AG10803 (cell line): ENCODE data around the gene ATP6V1C2.

Experiments
- DNase-seq: peaks from one replicate; pipeline ENCODE4 v3.0.0; 2010; ENCODE audit warnings: low read depth
- H3K4me3 ChIP-seq: 2 replicates; pipeline ENCODE4 v1.5.1; 2011; ENCODE audit warnings: mild to moderate bottlenecking, low read length, control low read depth
- TF ChIP-seq, protein P1 (sequence below): conservative IDR thresholded peaks from 2 replicates; pipeline ENCODE4 v1.5.1; 2011; ENCODE audit warnings: mild to moderate bottlenecking, low read length, control low read depth, inconsistent platforms

ATP6V1C2 gene

DNA sequence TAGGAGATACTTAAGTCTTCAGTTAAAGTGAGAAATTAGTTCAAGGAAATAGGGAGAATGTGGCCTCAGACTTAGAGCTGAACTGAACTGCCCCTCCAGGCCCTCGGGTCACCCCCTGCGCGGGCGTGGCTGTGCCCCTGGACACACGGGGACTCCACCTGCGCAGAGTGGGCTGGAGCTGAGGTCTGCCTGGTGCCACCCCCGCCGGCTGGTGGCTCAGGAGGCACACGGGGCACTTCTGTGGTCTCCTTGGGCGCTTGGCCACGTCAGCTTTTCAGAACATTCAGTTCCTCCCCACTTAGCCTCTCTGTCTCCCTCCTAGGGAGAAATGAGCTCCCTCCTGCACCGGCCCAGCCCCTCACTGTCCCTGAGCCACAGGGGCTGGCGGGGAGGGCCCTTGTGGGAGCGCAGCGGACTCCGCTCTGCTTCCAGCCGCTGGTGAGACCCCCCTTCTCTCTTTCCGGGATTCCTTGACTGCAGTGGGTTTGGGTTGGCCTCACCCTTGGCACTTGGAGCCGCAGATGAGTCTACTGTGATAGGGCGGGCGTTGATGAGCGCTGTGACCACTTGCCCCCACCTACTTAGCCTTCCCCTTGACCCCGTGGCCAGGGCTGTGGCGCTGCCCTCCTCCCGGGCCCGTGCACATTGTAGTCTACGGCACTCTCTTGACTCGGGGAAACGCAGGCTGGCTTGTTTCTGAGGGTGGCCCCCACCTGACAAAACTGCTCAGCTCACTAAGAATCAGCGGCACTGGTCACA, 109.4 kb downstream of the ATP6V1C2 start:
- TF ChIP-seq, protein P1, sequence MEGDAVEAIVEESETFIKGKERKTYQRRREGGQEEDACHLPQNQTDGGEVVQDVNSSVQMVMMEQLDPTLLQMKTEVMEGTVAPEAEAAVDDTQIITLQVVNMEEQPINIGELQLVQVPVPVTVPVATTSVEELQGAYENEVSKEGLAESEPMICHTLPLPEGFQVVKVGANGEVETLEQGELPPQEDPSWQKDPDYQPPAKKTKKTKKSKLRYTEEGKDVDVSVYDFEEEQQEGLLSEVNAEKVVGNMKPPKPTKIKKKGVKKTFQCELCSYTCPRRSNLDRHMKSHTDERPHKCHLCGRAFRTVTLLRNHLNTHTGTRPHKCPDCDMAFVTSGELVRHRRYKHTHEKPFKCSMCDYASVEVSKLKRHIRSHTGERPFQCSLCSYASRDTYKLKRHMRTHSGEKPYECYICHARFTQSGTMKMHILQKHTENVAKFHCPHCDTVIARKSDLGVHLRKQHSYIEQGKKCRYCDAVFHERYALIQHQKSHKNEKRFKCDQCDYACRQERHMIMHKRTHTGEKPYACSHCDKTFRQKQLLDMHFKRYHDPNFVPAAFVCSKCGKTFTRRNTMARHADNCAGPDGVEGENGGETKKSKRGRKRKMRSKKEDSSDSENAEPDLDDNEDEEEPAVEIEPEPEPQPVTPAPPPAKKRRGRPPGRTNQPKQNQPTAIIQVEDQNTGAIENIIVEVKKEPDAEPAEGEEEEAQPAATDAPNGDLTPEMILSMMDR = no peak
- H3K4me3 ChIP-seq = no peak overlapping the region
- DNase-seq = no peak

GRCh38 chr2:10831400-10831985, 110.1 kb downstream of the ATP6V1C2 start:
- DNase-seq = no peak
- TF ChIP-seq, protein P1 = no peak
- H3K4me3 ChIP-seq = no peak overlapping the region

GRCh38 chr2:10832203-10832936, 110.9 kb downstream of the ATP6V1C2 start:
- TF ChIP-seq, protein P1 = peak; percentile 94
- H3K4me3 ChIP-seq = no peak overlapping the region
- peak; percentile 72 for DNase-seq

- H3K4me3 ChIP-seq = no peak overlapping the region
- no peak for DNase-seq
- TF ChIP-seq, protein P1 = no peak
Measured at GRCh38 chr2:10833021-10833420, 111.6 kb downstream of the ATP6V1C2 start.

DNA sequence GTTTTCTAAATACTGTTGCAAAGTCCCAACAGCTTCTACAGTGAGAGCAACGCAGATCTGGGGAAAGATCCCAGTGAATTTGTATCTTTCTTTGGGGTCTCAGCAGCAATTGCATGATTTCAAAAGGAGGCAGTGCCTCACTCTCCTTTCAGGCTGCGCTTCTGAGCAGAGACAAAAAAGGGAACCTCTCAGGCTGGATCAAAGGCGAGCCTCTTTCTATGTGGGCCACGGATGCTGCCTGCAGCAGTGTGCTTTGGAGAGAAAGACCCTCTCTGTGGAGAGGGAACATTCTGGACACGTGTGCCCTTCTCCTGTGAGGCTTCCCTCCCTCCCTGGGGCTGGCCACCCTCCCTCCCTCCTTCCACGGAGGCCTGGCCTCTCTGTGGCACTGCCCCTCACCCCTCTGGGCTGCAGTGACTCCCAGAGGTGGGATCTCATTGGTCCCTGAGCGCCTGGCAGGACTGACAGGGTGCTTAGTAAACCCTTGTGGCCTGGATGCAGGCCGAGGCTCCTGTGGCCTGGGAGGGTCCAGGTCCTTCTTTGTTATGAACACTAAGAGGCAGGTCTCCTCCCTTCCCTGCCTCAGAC, 112.7 kb downstream of the ATP6V1C2 start:
- no peak for DNase-seq
- H3K4me3 ChIP-seq = no peak overlapping the region
- TF ChIP-seq, protein P1 = no peak
